Adipocyte (in vitro differentiated cells): ENCODE results near the gene ONECUT3.

ENCODE experiments used
- DNase-seq: peaks from one replicate; pipeline ENCODE4 v3.0.0-alpha.2; 2015; ENCODE audit warnings: low read depth
- H3K27me3 ChIP-seq: replicated peaks from 2 replicates; pipeline ENCODE4 v1.7.0; 2013; ENCODE audit warnings: mild to moderate bottlenecking, low read length, moderate library complexity; ENCODE audit not compliant: control insufficient read depth, insufficient read depth
- H3K36me3 ChIP-seq: 2 replicates; pipeline ENCODE4 v1.7.0; 2013; ENCODE audit warnings: low read length, mild to moderate bottlenecking, moderate library complexity; ENCODE audit not compliant: control insufficient read depth, insufficient read depth, severe bottlenecking
- H3K4me1 ChIP-seq: 2 replicates; pipeline ENCODE4 v1.7.0; 2013; ENCODE audit warnings: mild to moderate bottlenecking, low read length, moderate library complexity; ENCODE audit not compliant: control insufficient read depth, insufficient read depth
- H3K4me3 ChIP-seq: 2 replicates; pipeline ENCODE4 v1.7.0; 2013; ENCODE audit warnings: mild to moderate bottlenecking, low read length, moderate library complexity
- H3K9ac ChIP-seq: 2 replicates; pipeline ENCODE4 v1.7.0; 2013; ENCODE audit warnings: mild to moderate bottlenecking, low read length, moderate library complexity
- H3K9me3 ChIP-seq: 2 replicates; pipeline ENCODE4 v1.7.0; 2013; ENCODE audit warnings: mild to moderate bottlenecking, low read length, moderate library complexity; ENCODE audit not compliant: control insufficient read depth

ONECUT3 gene

DNA sequence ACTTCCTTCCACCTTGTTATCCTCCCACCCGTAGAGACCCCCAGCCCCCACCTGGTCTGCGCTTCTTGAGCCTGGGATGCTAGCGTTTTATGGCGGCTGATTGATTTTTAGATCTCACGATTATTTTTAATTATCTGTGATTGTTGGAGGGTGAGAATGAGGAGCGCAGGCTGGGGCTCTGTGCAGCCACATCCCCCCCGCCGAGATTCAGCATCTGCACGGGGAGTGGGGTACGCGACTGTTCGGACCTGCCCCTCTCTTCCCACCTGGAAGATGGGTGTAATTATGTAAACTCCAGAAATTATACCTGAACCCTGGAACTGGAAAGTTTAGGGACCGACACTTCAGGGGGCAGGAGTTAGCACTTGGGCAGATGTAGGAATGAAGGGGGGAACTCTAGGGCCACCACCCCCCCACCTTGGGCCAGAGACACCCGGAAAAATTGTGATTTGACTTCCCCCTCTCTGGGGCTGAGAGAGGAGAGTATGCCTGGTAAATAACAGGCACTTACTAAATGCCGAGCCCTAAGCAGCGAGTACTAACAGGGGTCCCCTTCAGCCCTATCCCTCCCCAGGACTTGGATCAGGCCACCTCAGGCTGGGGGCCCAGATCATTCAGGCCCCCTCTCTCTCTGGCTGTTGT is 1.8 kb upstream of the ONECUT3 start:
- H3K9me3 ChIP-seq, result no peaks in the 10 kb centered on the region
- DNase-seq, result no peak
- H3K36me3 ChIP-seq, result no peaks in the 10 kb centered on the region
- H3K9ac ChIP-seq, result no peak overlapping the region
- H3K4me1 ChIP-seq, result no peaks in the 10 kb centered on the region
- H3K27me3 ChIP-seq, result peaks cover 46% of the 10 kb centered on the region
- no peak overlapping the region for H3K4me3 ChIP-seq

DNA sequence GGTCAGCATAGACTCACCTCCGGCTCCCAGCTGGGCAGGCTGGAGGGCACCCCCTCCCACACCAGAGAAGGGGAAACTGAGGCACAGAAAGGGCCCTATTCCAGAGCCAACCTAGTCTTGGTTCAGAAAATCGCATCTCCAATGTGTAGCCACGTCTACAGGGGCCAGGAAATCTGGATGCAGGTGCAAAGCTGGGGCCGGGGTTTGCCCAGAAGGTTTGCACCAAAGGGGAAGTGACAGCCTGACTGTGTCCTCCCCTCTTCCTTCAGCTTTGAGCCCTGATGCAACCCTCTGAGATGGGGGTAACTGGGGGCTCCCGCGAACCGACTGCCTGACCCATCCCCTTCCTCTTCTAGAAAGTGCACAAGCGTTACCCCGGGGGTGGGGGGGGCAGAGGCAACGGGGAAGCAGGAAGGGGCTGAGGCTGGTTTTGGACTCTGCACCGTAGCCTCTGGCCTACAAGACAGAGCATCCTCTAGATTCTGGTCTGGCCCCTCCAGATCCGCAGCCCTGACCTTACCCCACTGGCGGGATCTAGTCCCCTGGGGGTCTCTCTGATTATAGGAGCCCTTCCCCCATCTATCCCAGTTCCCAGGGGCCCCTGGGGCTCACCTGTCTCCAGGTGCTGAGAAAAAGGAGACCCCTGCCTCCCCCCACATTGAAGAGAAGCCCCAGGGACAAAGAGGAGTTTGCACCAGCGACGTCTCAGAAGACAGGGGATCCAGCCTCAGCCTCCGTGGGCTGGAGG is 1.1 kb upstream of the ONECUT3 start:
- H3K36me3 ChIP-seq, result no peaks in the 10 kb centered on the region
- DNase-seq, result no peak

DNA sequence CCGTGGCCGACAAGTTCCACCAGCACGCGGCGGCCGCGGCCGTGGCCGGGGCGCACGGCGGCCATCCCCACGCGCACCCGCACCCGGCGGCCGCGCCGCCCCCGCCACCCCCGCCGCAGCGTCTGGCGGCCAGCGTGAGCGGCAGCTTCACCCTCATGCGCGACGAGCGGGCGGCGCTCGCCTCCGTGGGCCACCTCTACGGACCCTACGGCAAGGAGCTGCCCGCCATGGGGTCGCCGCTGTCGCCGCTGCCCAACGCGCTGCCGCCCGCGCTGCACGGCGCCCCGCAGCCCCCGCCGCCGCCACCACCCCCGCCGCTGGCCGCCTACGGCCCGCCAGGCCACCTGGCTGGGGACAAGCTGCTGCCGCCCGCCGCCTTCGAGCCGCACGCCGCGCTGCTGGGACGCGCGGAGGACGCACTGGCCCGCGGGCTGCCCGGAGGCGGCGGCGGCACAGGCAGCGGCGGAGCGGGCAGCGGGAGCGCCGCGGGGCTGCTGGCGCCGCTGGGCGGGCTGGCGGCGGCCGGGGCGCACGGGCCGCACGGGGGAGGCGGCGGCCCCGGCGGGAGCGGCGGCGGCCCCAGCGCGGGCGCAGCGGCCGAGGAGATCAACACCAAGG is 821 bp downstream of the ONECUT3 start:
- H3K9ac ChIP-seq, result no peak overlapping the region
- H3K4me1 ChIP-seq, result no peaks in the 10 kb centered on the region
- H3K4me3 ChIP-seq, result no peak overlapping the region
- no peaks in the 10 kb centered on the region for H3K9me3 ChIP-seq
- no peak for DNase-seq
- no peaks in the 10 kb centered on the region for H3K36me3 ChIP-seq
- H3K27me3 ChIP-seq, result peaks cover 49% of the 10 kb centered on the region

More for the DNA sequence above, 1.1 kb upstream of the ONECUT3 start:
- Histone ChIP-seq H3K9ac (no peak overlapping the region), H3K9me3 (no peaks in the 10 kb centered on the region), H3K27me3 (peaks cover 45% of the 10 kb centered on the region), H3K4me1 (no peaks in the 10 kb centered on the region), H3K4me3 (no peak overlapping the region)

GRCh38 chr19:1754636-1755466 is 1.5 kb downstream of the ONECUT3 start:
- Histone ChIP-seq H3K4me3 (no peak overlapping the region), H3K27me3 (peaks cover 56% of the 10 kb centered on the region), H3K4me1 (no peaks in the 10 kb centered on the region), H3K36me3 (no peaks in the 10 kb centered on the region), H3K9ac (no peak overlapping the region), H3K9me3 (no peaks in the 10 kb centered on the region)
- DNase-seq, result no peak

DNA sequence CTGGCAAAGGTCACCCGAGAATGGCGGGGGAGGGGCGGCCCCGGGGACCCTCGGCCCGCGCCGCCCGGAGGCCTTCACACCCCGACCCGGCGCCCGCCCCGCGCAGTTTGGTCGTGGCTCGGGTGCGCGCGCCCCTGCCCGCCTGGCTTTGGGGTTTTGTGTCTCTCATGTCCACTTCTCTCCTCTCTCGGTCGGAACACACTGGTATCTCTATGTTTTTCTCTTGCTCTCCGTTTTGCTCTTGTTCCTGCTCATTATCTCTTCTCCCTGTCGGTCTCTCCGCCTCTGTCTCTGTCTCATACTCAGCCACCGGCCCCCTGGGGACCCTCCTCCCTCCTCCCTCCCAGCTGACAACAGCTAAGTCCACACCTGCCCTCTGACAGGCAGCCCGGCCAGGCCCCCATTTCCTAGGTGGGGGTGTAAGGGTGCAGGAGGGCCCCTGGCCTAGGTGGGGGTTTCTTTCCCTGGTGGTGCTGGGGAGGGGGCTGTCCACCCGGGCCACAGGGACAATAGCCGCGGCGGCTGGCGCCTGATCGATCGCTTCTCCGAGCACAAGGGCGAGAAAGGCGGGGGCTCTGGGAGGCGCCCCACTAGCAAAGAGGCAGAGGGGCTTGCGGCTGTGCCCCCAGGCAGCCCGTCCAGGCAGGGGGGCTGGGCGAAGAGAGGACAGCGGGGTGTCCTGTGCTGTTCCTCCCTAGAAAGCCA is 2.3 kb downstream of the ONECUT3 start:
- Histone ChIP-seq H3K36me3 (no peaks in the 10 kb centered on the region), H3K27me3 (peaks cover 57% of the 10 kb centered on the region), H3K4me1 (no peaks in the 10 kb centered on the region), H3K9ac (no peak overlapping the region), H3K4me3 (no peak overlapping the region), H3K9me3 (no peaks in the 10 kb centered on the region)
- no peak for DNase-seq

- Histone ChIP-seq H3K4me1 (no peaks in the 10 kb centered on the region), H3K4me3 (no peak overlapping the region), H3K27me3 (peaks cover 55% of the 10 kb centered on the region)
Measured at GRCh38 chr19:1756264-1756663, 3.0 kb downstream of the ONECUT3 start.

GRCh38 chr19:1756705-1757465 is 3.6 kb downstream of the ONECUT3 start:
- Histone ChIP-seq H3K9ac (no peak overlapping the region), H3K4me1 (no peaks in the 10 kb centered on the region), H3K4me3 (no peak overlapping the region), H3K36me3 (no peaks in the 10 kb centered on the region), H3K27me3 (peaks cover 55% of the 10 kb centered on the region), H3K9me3 (no peaks in the 10 kb centered on the region)
- no peak for DNase-seq

More at GRCh38 chr19:1756264-1756663, 3.0 kb downstream of the ONECUT3 start:
- Histone ChIP-seq H3K9ac (no peak overlapping the region), H3K36me3 (no peaks in the 10 kb centered on the region), H3K9me3 (no peaks in the 10 kb centered on the region)
- no peak for DNase-seq

- H3K4me1 ChIP-seq, result no peaks in the 10 kb centered on the region
- H3K36me3 ChIP-seq, result no peaks in the 10 kb centered on the region
- no peak overlapping the region for H3K9ac ChIP-seq
- no peak overlapping the region for H3K4me3 ChIP-seq
- peaks cover 58% of the 10 kb centered on the region for H3K27me3 ChIP-seq
- no peaks in the 10 kb centered on the region for H3K9me3 ChIP-seq
- DNase-seq, result no peak
Measured at GRCh38 chr19:1757468-1758230, 4.3 kb downstream of the ONECUT3 start.

DNA sequence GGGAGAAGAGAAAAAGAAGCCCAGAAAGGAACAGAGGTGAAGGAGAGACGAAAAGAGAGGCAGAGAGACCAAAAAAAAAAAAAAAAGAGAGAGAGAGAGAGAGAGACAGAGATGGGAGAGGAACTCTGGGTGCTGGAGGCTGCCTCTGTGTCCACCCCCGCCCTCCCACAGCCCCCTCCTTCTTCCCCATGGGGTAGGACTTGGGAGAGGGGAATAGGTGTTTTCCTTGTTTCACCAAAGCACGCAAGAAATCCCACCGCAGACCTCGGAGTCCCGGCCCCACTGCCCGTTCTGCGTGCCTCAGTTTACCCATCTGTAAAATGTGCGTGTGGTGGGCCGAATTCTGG is 4.9 kb downstream of the ONECUT3 start:
- no peak for DNase-seq
- Histone ChIP-seq H3K9ac (no peak overlapping the region), H3K4me3 (no peak overlapping the region), H3K9me3 (no peaks in the 10 kb centered on the region), H3K36me3 (no peaks in the 10 kb centered on the region), H3K27me3 (peaks cover 61% of the 10 kb centered on the region), H3K4me1 (no peaks in the 10 kb centered on the region)
